SK-N-MC (cell line): ENCODE measurements around the gene KL.

ENCODE experiments used
- EZH2 ChIP-seq: fragments of 200-600 bp; sonication (generic); IDR thresholded peaks from one replicate; pipeline ENCODE4 v1.6.1; 2017; ENCODE audit warnings: antibody characterized with exemption
- POLR2AphosphoS5 ChIP-seq: IDR thresholded peaks from 2 replicates; pipeline ENCODE4 v1.6.1; 2012; ENCODE audit warnings: mild to moderate bottlenecking, low read depth, low read length, borderline replicate concordance

- TF ChIP-seq EZH2 (no peak), POLR2AphosphoS5 (no peak)
Observed at GRCh38 chr13:33040090-33040489, 23.9 kb downstream of the KL start.
